Iris pigment epithelial cell (primary cell): ENCODE measurements around the gene RPP25.
"Not testable (repeated sequence)": the region's sequence is repeated elsewhere in the genome, so short reads cannot be mapped to it uniquely, and the experiment has no call there.

ENCODE experiments used
- DNase-seq: peaks from one replicate; pipeline ENCODE4 v3.0.0-alpha.2; 2011; ENCODE audit warnings: low read depth

Gene RPP25

DNA sequence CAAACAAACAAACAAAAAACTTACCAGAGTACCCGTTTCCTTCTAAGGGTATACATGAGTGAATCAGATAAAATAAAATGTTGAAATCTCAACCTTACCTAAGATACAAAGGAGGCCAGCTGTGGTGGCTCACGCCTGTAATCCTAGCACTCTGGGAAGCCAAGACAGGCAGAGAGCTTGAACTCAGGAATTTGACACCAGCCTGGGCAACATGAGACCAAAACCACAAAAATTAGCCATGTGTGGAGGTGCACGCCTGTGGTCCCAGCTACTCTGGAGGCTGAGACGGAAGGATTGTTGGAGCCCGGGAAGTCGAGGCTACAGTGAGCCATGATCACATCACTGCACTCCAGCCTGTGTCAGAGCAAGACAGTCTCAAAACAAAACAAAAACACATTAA lies 38.9 kb downstream of the RPP25 start:
- DNase-seq: peak; percentile 61

DNA sequence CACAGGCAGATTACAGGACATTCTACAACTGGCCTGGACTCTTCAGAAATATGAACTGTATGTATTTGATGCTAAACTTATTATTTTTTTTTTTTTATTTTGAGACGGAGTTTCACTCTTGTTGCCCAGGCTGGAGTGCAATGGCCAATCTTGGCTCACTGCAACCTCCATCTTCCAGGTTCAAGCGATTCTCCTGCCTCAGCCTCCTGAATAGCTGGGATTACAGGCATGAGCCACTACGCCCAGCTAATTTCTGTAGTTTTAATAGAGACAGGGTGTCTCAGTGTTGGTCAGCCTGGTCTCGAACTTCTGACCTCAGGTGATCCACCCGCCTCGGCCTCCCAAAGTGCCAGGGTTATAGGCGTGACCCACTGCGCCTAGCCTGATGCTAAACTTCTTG lies 42.8 kb downstream of the RPP25 start:
- DNase-seq: not testable (repeated sequence)

- peak; percentile 29 for DNase-seq
Observed at GRCh38 chr15:74913041-74913440, 43.5 kb downstream of the RPP25 start.

DNA sequence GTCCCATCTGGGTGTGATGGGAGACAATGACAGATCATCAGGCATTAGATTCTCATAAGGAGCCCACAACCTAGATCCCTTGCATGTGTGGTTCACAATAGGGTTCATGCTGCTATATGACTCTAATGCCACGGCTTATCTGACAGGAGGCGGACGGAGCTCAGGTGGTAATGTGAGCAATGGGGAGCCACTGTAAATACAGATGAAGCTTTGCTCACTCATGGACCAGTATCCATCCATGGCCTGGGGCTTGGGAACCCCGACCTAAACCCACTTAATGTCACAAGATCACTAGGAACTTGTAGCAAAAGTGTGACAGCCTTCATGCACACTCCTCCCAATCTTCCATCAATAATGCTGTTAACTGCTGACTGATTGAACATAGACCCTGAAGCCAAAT lies 47.9 kb downstream of the RPP25 start:
- no peak for DNase-seq

GRCh38 chr15:74907163-74907870 lies 49.3 kb downstream of the RPP25 start:
- no peak for DNase-seq

GRCh38 chr15:74906450-74907162 lies 50.0 kb downstream of the RPP25 start, which contains the start of gene FAM219B:
TSS of gene FAM219B (minus strand) at chr15:74906851. CDS start at chr15:74906800, 51 bp downstream.
- peak; percentile 88 for DNase-seq

DNA sequence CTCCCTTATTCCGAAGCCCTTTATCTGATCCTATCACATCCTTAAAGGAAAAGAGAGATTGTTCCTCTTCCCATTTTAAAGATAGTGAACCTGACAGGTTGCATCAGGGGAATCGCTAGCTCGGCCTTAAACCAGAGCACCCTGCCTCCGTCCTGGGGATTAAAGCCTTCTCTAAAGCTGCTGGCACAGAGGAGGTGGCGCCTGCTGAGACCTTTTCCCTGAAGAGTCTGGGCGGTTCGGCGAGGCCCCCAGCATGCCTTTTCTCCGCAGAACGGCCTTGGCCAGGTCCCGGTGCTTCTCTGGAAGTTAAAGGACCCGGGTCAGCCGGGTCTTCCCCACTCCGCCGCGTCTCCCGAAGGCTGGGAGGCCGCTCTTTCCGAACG lies 50.5 kb downstream of the RPP25 start:
- peak; percentile 36 for DNase-seq
